A673 (cell line): ENCODE results near the gene SUDS3. TPM values are rescaled to one million over a fixed set of nuclear protein-coding genes. Genes with fewer than 3 reads are reported as not detected.

Experiments used
- BruUV-seq: library from RNA; stranded (reverse); fragments of 400-500 nt; replicated peaks from 2 replicates; lab custom pipeline; 2021; lab: Mats Ljungman, UMichigan
- CTCF ChIA-PET: fragments of 300-600 bp; sonication (Branson Sonifier 250); formaldehyde crosslinking; loops from one replicate; lab custom pipeline; 2022; ENCODE audit warnings: antibody characterized with exemption; lab: Charles Lee
- POLR2A ChIA-PET: fragments of 300-600 bp; sonication (Branson Sonifier 250); formaldehyde crosslinking; loops from one replicate; lab custom pipeline; 2022; ENCODE audit warnings: antibody characterized with exemption; ENCODE audit not compliant: low non-redundant PET; lab: Charles Lee
- DNase-seq: peaks from one replicate; pipeline ENCODE4 v3.0.0-alpha.2; 2015; ENCODE audit warnings: low spot score
- H3K27ac ChIP-seq: fragments of 200-600 bp; sonication (generic); 2 replicates; pipeline ENCODE4 v1.5.1; 2016; ENCODE audit warnings: mixed run types, low read depth, mild to moderate bottlenecking, mixed read lengths, antibody characterized with exemption, low read length; ENCODE audit not compliant: poor library complexity, severe bottlenecking
- H3K27me3 ChIP-seq: fragments of 200-600 bp; sonication (generic); replicated peaks from 2 replicates; pipeline ENCODE4 v1.6.1; 2017; ENCODE audit warnings: mixed run types, low read depth, mild to moderate bottlenecking, mixed read lengths, antibody characterized with exemption, low read length; ENCODE audit not compliant: insufficient read depth, poor library complexity
- H3K36me3 ChIP-seq: fragments of 200-600 bp; sonication (generic); 2 replicates; pipeline ENCODE4 v1.6.1; 2016; ENCODE audit warnings: mixed run types, mild to moderate bottlenecking, mixed read lengths, antibody characterized with exemption, low read length; ENCODE audit not compliant: insufficient read depth, poor library complexity, severe bottlenecking
- H3K4me1 ChIP-seq: fragments of 200-600 bp; sonication (generic); 2 replicates; pipeline ENCODE4 v1.6.1; 2017; ENCODE audit warnings: mixed run types, mild to moderate bottlenecking, mixed read lengths, antibody characterized with exemption, low read length; ENCODE audit not compliant: insufficient read depth, poor library complexity, severe bottlenecking
- H3K4me3 ChIP-seq: fragments of 200-600 bp; sonication (generic); 2 replicates; pipeline ENCODE4 v1.5.1; 2016; ENCODE audit warnings: low read depth, mixed run types, mild to moderate bottlenecking, mixed read lengths, low read length; ENCODE audit not compliant: poor library complexity, severe bottlenecking
- H3K9me3 ChIP-seq: fragments of 200-600 bp; sonication (generic); 2 replicates; pipeline ENCODE4 v1.6.1; 2016; ENCODE audit warnings: mixed run types, low read depth, mild to moderate bottlenecking, mixed read lengths, antibody characterized with exemption, low read length; ENCODE audit not compliant: poor library complexity, severe bottlenecking
- EZH2 ChIP-seq: fragments of 200-600 bp; sonication (generic); IDR thresholded peaks from 2 replicates; pipeline ENCODE4 v1.6.1; 2017; ENCODE audit warnings: borderline replicate concordance, low read depth, mild to moderate bottlenecking, mixed read lengths, antibody characterized with exemption, low read length; ENCODE audit not compliant: poor library complexity, severe bottlenecking
- intact Hi-C: fragments of 100-400 bp; cut with micrococcal nuclease; formaldehyde crosslinking; loops from one replicate; pipeline ENCODE4 v1.10.0; 2022; ENCODE audit not compliant: unreplicated experiment
- total RNA-seq: library from RNA; stranded (reverse); gene quantifications from 2 replicates; pipeline ENCODE4 v1.2.3, GENCODE V29; 2021
- TF ChIP-seq, protein P1 (sequence below): fragments of 300-800, 200-600 bp; sonication (generic); conservative IDR thresholded peaks from 2 replicates; pipeline ENCODE4 v1.5.1; 2017; ENCODE audit warnings: low read depth, mild to moderate bottlenecking, antibody characterized with exemption, low read length, moderate library complexity, mixed read lengths

Gene SUDS3
- total RNA-seq, 1 experiment from 2014 or later, result 50.0 TPM

DNA sequence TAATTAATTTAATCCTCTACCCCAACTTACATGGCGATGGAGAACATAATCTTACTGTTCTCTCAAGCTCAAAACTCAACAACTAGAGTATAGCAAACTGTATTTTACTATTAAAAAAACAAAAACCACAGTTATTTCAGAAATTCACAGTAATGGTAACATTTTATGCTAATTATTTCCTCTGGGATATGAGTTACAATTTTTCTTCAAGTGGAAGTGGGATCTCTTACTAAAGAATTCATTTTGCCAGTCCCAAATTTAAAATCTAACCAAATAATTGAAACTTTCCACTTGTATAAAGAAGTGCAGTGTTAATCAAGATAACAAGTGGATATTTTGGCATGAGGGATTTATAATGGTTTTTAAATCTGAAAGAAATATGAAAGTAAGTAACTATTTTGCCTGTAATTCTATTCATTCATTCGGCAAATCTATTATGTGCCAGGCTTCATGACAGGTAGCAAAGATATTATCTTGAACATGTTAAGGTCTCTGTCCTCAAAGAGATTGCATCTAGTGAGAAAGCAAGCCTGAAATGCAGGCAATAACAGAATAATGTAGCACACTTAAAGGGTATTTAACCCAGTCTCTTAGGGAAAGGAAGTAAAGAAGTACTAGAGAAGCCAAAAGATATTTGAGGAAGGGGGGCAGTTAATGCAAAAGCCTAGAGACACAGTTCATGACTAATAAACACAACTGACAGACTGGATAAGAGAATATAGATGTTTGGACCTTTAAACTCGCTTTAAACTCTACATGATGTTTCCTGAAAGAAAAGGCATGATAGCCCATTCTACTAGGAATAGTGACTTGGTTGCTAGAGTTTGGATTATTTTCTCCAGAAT, 47.6 kb upstream of the SUDS3 start:
- H3K36me3 ChIP-seq, result peaks cover 4% of the 10 kb centered on the region
- no peaks in the 10 kb centered on the region for H3K27me3 ChIP-seq
- peaks cover 80% of the 10 kb centered on the region for H3K4me1 ChIP-seq
- DNase-seq, result no peak
- no peak overlapping the region for H3K4me3 ChIP-seq
- BruUV-seq, result no TSS peak
- ChIA-PET POLR2A (interaction anchor here (0.7 kb wide), 1 partner anchor 17 kb away, joined by 4 read pairs; no protein-coding TSS in a partner anchor), CTCF (interaction anchor here (0.6 kb wide), 1 partner anchor 209 kb away, joined by 5 read pairs; no protein-coding TSS in a partner anchor)
- no peaks in the 10 kb centered on the region for H3K9me3 ChIP-seq
- TF ChIP-seq, protein P1, sequence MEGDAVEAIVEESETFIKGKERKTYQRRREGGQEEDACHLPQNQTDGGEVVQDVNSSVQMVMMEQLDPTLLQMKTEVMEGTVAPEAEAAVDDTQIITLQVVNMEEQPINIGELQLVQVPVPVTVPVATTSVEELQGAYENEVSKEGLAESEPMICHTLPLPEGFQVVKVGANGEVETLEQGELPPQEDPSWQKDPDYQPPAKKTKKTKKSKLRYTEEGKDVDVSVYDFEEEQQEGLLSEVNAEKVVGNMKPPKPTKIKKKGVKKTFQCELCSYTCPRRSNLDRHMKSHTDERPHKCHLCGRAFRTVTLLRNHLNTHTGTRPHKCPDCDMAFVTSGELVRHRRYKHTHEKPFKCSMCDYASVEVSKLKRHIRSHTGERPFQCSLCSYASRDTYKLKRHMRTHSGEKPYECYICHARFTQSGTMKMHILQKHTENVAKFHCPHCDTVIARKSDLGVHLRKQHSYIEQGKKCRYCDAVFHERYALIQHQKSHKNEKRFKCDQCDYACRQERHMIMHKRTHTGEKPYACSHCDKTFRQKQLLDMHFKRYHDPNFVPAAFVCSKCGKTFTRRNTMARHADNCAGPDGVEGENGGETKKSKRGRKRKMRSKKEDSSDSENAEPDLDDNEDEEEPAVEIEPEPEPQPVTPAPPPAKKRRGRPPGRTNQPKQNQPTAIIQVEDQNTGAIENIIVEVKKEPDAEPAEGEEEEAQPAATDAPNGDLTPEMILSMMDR, result no peak
- no peak for TF ChIP-seq EZH2
- intact Hi-C loops, result no loop called here
- peak overlapping the region; percentile 70 for H3K27ac ChIP-seq

DNA sequence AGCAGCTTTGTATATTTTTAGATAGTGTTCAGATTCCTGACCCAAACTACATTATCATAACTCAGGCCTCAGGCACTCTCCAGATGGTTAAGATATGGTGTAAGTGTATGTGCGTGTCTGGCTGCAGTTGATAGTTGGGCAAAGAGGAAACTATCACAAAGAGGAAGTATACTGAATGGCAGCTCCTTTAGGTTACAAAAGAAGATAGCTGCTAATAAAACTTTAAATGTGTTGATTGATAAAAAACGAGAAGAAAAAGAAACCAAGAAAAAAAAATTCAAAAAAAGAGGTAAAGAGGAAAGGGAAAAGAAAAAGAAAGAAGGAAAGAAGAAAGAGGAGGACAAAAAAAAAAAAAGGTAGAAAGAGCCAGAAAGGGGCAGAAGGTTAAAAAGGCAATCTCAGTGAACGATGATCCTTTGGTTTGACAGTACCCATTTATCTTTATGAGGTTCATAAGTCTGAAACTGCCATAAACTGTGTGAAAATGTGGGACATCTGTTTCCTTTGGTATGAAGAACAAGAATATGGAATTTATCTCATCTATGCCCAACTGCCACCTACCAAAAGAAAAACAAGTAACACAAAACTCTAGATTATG, 45.8 kb upstream of the SUDS3 start:
- intact Hi-C loops, result loop anchor here (2.0 kb wide), 1 partner anchor 46 kb away; the partner anchor contains the start of gene SUDS3
- no peaks in the 10 kb centered on the region for H3K27me3 ChIP-seq
- ChIA-PET POLR2A (no interaction called here), CTCF (no interaction called here)
- H3K27ac ChIP-seq, result peak overlapping the region; percentile 70
- peaks cover 73% of the 10 kb centered on the region for H3K4me1 ChIP-seq
- peak; percentile 76 for DNase-seq
- H3K4me3 ChIP-seq, result no peak overlapping the region
- H3K36me3 ChIP-seq, result peaks cover 4% of the 10 kb centered on the region
- H3K9me3 ChIP-seq, result no peaks in the 10 kb centered on the region
- TF ChIP-seq EZH2, result no peak
- TF ChIP-seq, protein P1, result no peak
- no TSS peak for BruUV-seq

DNA sequence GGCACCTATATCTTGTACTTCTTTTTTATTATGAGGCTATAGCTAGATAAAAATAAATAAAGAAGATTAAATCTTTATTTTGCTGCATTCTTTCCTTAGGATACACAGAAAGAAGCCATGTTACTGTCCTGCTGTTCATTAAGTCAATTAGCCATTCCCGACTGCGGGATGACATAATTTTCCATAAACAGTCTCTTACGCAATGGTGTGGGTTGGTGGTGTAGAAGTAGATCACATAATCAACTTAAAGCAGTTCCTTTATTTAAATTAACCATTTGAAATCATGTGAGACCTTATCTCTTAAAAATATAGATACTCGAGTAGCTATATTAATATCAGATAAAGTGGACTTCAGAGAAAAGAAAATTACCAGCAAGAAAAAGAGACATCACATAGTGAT, 43.8 kb upstream of the SUDS3 start:
- POLR2A ChIA-PET, result no interaction called here
- Histone ChIP-seq H3K36me3 (no peaks in the 10 kb centered on the region), H3K27ac (peak overlapping the region; percentile 34), H3K4me1 (peaks cover 75% of the 10 kb centered on the region), H3K4me3 (peak overlapping the region; percentile 7), H3K9me3 (no peaks in the 10 kb centered on the region), H3K27me3 (no peaks in the 10 kb centered on the region)
- intact Hi-C loops, result no loop called here
- no TSS peak for BruUV-seq
- peak; percentile 84 for DNase-seq
- TF ChIP-seq EZH2, result no peak
- TF ChIP-seq, protein P1, result no peak
- CTCF ChIA-PET, result no interaction called here
